HUES48 (cell line): ENCODE data around the gene PRIMA1.

Source experiments
- H3K27ac ChIP-seq: one replicate; pipeline ENCODE4 v1.7.0; 2013; ENCODE audit warnings: low read depth, low read length, inconsistent platforms
- H3K27me3 ChIP-seq: 2 replicates; pipeline ENCODE4 v1.6.1; 2013; ENCODE audit warnings: mild to moderate bottlenecking, low read length; ENCODE audit not compliant: control insufficient read depth, insufficient read depth
- H3K36me3 ChIP-seq: 2 replicates; pipeline ENCODE4 v1.6.1; 2013; ENCODE audit warnings: low read length; ENCODE audit not compliant: control insufficient read depth, insufficient read depth
- H3K4me1 ChIP-seq: 2 replicates; pipeline ENCODE4 v1.6.1; 2013; ENCODE audit warnings: mild to moderate bottlenecking, low read length; ENCODE audit not compliant: control insufficient read depth, insufficient read depth
- H3K4me3 ChIP-seq: 2 replicates; pipeline ENCODE4 v1.5.1; 2013; ENCODE audit warnings: mild to moderate bottlenecking, low read depth, low read length
- H3K9ac ChIP-seq: 2 replicates; pipeline ENCODE4 v1.6.1; 2013; ENCODE audit warnings: mild to moderate bottlenecking, low read depth, low read length, moderate library complexity
- H3K9me3 ChIP-seq: 2 replicates; pipeline ENCODE4 v1.6.1; 2013; ENCODE audit warnings: low read length; ENCODE audit not compliant: control insufficient read depth, insufficient read depth

The PRIMA1 gene, protein sequence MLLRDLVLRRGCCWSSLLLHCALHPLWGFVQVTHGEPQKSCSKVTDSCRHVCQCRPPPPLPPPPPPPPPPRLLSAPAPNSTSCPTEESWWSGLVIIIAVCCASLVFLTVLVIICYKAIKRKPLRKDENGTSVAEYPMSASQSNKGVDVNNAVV

DNA sequence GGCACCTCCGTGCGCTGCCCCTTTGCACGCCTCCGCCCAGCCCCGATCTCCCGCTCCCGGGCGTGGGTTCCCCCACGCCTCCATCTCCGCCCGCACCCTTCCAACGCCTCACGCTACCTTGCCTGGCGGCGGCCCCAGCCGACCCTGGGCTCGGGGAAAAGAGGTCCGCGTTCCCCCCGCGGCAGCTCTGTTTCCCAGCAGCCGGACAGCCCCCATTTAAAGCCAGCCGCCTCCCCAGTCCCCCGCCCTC, at the start of gene PRIMA1:
PRIMA1 (minus strand) TSS at position 193 of the 250 bp plus-strand sequence. CDS start 767 bp downstream, outside the sequence.
- Histone ChIP-seq H3K4me3 (peak within 1 kb of the TSS; percentile 67), H3K9ac (peak within 1 kb of the TSS; percentile 43; the same call in 1 of the 2 replicates), H3K27ac (peak within 1 kb of the TSS; percentile 8)

GRCh38 chr14:93834699-93835371, 46.5 kb upstream of the PRIMA1 start:
- peaks cover 4% of the 10 kb centered on the region for H3K4me1 ChIP-seq
- no peaks in the 10 kb centered on the region for H3K36me3 ChIP-seq
- no peaks in the 10 kb centered on the region for H3K27me3 ChIP-seq
- H3K27ac ChIP-seq, result no peak overlapping the region
- H3K4me3 ChIP-seq, result no peak overlapping the region
- H3K9me3 ChIP-seq, result no peaks in the 10 kb centered on the region
- H3K9ac ChIP-seq, result no peak overlapping the region

More for the DNA sequence above, at the start of gene PRIMA1:
- Histone ChIP-seq H3K9me3 (no peaks in the 10 kb centered on the region), H3K27me3 (peaks cover 32% of the 10 kb centered on the region), H3K36me3 (no peaks in the 10 kb centered on the region), H3K4me1 (peaks cover 8% of the 10 kb centered on the region)

GRCh38 chr14:93832665-93833064, 44.4 kb upstream of the PRIMA1 start:
- Histone ChIP-seq H3K27ac (no peak overlapping the region), H3K4me3 (no peak overlapping the region), H3K27me3 (no peaks in the 10 kb centered on the region), H3K36me3 (no peaks in the 10 kb centered on the region), H3K9ac (no peak overlapping the region), H3K9me3 (no peaks in the 10 kb centered on the region), H3K4me1 (no peaks in the 10 kb centered on the region)

- Histone ChIP-seq H3K4me3 (no peak overlapping the region), H3K9me3 (no peaks in the 10 kb centered on the region), H3K36me3 (no peaks in the 10 kb centered on the region), H3K27ac (no peak overlapping the region), H3K4me1 (no peaks in the 10 kb centered on the region), H3K27me3 (no peaks in the 10 kb centered on the region), H3K9ac (no peak overlapping the region)
Measured at GRCh38 chr14:93832081-93832480, 43.8 kb upstream of the PRIMA1 start.

GRCh38 chr14:93830753-93831461, 42.6 kb upstream of the PRIMA1 start:
- H3K36me3 ChIP-seq, result no peaks in the 10 kb centered on the region
- H3K27me3 ChIP-seq, result no peaks in the 10 kb centered on the region
- H3K4me1 ChIP-seq, result no peaks in the 10 kb centered on the region
- H3K9me3 ChIP-seq, result no peaks in the 10 kb centered on the region
- no peak overlapping the region for H3K9ac ChIP-seq
- H3K4me3 ChIP-seq, result no peak overlapping the region
- no peak overlapping the region for H3K27ac ChIP-seq

- Histone ChIP-seq H3K27me3 (no peaks in the 10 kb centered on the region), H3K36me3 (no peaks in the 10 kb centered on the region), H3K9me3 (no peaks in the 10 kb centered on the region), H3K4me3 (no peak overlapping the region), H3K27ac (no peak overlapping the region), H3K4me1 (no peaks in the 10 kb centered on the region), H3K9ac (no peak overlapping the region)
Measured at GRCh38 chr14:93829839-93830481, 41.7 kb upstream of the PRIMA1 start.

DNA sequence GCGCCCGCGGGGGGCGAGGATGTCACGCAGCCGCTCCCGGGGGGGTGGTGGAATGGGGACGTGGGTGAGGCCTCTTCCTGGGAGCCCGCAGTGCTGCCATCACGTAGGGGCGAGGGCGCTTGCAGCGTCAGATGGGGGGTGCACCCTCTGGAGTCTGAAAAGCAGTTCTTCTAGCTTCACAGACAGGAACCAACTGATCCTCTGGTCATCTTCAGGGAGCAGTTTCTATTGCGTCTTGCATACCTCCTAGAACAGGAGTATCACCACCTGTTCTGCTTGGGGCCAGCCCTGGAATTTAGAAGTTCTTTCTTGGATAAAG, 36.9 kb upstream of the PRIMA1 start:
- Histone ChIP-seq H3K4me3 (no peak overlapping the region), H3K9ac (no peak overlapping the region), H3K9me3 (no peaks in the 10 kb centered on the region), H3K36me3 (no peaks in the 10 kb centered on the region), H3K27me3 (no peaks in the 10 kb centered on the region), H3K27ac (no peak overlapping the region), H3K4me1 (no peaks in the 10 kb centered on the region)

DNA sequence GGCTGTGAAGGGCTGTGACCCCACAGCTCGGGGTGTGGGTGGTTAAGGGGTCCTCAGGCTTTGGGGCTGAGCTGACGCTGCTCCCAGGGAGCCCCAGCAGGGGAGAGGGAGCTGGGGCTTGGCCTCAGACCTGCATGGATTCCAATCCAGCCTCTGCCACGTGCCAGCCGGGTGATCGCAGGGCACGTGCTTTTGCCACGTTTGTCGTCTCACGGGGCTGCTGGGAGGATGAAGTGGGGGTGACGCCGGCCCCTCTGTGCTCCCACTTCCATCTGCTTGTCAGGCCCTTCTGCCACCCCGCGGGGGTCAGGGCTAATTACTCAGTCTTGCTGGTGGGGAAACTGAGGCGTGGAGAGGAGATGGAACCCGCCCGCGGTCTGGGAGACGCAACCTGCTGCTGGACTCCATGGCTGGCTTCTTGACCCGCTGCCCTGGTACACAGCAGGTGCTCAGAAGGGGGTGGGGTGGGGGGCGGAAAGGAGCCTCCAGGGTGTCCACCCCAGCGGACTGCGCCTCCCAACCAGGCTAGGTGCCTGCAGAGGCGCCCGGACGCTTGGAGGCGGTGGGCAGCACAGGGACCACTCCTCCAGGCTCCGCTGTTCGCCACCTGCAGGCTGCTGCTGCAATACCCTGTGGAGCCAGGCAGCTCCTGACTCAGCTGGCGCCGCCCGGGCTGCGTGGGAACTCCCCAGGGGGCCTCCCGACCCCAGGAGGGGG, 36.4 kb upstream of the PRIMA1 start:
- Histone ChIP-seq H3K27me3 (no peaks in the 10 kb centered on the region), H3K4me1 (no peaks in the 10 kb centered on the region), H3K27ac (no peak overlapping the region), H3K9me3 (no peaks in the 10 kb centered on the region), H3K9ac (no peak overlapping the region), H3K36me3 (no peaks in the 10 kb centered on the region), H3K4me3 (no peak overlapping the region)

- Histone ChIP-seq H3K9me3 (no peaks in the 10 kb centered on the region), H3K27ac (no peak overlapping the region), H3K9ac (no peak overlapping the region), H3K27me3 (no peaks in the 10 kb centered on the region), H3K4me1 (no peaks in the 10 kb centered on the region), H3K4me3 (no peak overlapping the region), H3K36me3 (no peaks in the 10 kb centered on the region)
Measured at GRCh38 chr14:93824076-93824475, 35.8 kb upstream of the PRIMA1 start.

DNA sequence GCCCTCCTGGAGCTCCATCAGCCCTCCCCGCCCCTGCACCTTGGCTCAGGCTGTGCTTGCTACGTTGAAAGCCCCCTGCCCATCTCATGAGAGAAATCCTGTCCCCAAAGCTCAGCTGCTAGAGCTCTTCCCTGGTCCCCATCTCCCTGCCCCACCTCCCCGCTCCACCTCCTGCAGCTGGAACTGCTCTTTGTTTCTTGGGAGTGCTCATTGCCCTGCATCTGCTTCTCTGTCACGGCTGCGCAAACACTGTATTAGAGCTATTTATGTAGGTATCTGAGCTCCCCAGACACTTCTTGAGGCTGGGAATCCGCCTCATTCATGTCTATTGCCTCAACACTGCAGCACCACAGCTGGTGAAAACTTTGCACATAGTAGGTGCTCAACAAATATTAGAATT, 32.8 kb upstream of the PRIMA1 start:
- Histone ChIP-seq H3K27me3 (no peaks in the 10 kb centered on the region), H3K4me1 (no peaks in the 10 kb centered on the region), H3K4me3 (no peak overlapping the region), H3K27ac (no peak overlapping the region), H3K9ac (no peak overlapping the region), H3K9me3 (no peaks in the 10 kb centered on the region), H3K36me3 (no peaks in the 10 kb centered on the region)

DNA sequence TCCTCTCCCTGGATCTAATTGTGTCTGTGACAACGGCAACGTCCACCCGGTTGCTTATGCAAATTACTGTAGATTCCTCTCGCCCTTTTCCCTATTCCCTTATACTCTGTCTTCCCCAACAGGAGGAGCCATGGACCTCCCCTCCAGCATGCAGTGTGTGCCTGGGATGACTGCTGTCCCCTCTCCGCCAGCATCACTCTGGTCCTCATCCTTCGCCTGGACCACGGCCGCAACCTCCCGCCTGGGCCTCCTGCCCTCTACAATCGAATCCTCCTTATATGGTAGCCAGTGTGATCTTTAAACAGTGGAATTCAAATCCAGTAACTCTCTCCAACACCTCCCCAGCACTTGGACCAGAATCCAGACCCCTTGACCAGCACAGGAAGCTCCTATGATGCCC, 30.6 kb upstream of the PRIMA1 start:
- no peak overlapping the region for H3K9ac ChIP-seq
- peaks cover 18% of the 10 kb centered on the region for H3K9me3 ChIP-seq
- H3K4me3 ChIP-seq, result no peak overlapping the region
- H3K27ac ChIP-seq, result no peak overlapping the region
- no peaks in the 10 kb centered on the region for H3K4me1 ChIP-seq
- no peaks in the 10 kb centered on the region for H3K36me3 ChIP-seq
- no peaks in the 10 kb centered on the region for H3K27me3 ChIP-seq
